Fibroblast of pulmonary artery (primary cell): ENCODE results near the gene GPR31.
"Not testable (repeated sequence)": the region's sequence is repeated elsewhere in the genome, so short reads cannot be mapped to it uniquely, and the experiment has no call there.

Experiments
- DNase-seq: peaks from one replicate; pipeline ENCODE4 v3.0.0-alpha.2; 2010; ENCODE audit warnings: low read depth
- H3K4me3 ChIP-seq: replicated peaks from 2 replicates; pipeline ENCODE4 v1.5.1; 2011; ENCODE audit warnings: low read depth, mild to moderate bottlenecking, control low read depth, low read length, moderate library complexity
- TF ChIP-seq, protein P1 (sequence below): IDR thresholded peaks from 2 replicates; pipeline ENCODE4 v1.5.1; 2011; ENCODE audit warnings: mild to moderate bottlenecking, control low read depth, low read length, inconsistent platforms; ENCODE audit errors: missing control alignments

The GPR31 gene

DNA sequence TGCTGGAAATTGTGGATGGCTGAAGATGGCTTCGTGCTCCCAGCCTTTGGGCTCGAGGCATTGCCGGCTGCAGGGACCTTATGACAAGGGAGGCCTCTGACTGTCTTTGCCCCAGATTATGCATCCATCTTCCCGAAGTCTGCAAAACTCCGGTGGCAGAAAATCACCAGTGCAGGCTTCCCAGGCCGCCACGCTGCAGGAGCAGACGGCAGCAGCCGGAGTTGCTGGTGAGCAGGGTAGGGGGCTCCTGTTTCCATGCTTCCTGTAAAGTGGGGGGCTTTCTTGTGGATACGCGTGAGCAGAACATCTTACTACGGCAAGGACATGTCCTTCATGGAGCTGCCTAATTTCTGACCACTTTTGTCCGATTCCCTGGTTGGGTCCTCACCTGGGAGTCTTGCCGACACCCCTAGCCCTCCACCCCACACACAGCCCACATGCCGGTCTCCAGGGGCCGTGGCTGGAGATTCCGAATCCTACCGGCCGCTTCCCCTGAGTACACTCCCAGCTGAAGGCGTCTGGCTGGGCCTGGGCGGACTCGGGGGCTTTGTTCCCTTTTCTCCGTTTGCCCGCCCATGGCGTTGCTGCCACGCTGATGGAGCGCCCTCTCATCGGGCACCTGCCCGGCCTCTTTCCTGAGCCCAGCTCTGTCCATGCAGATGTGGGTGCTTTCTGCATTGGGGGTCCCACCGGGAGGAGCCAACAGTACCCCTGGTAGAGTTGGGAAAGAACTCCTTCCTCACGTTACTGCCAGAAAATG lies 21.3 kb upstream of the GPR31 start:
- not testable (repeated sequence) for DNase-seq, H3K4me3 ChIP-seq

DNA sequence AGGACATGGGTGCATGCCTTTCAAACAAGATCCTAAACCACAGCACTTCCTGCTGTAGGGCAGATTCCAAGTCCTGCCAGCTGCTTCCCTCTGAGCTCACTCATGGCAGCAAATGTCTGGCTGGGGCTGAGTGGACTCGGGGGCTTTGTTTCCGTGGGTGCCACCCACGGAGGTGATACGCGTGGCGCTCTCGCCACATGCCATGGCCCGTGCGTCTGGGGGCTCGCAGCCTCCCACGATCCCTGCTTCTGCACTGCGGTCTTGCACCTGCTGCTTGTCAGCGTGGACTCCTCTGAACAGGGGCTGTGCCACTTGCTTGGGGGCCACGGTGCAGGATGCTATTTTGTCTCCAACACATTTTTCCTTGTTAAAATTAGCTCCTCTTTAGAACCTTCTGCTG lies 19.5 kb upstream of the GPR31 start:
- not testable (repeated sequence) for DNase-seq, H3K4me3 ChIP-seq

DNA sequence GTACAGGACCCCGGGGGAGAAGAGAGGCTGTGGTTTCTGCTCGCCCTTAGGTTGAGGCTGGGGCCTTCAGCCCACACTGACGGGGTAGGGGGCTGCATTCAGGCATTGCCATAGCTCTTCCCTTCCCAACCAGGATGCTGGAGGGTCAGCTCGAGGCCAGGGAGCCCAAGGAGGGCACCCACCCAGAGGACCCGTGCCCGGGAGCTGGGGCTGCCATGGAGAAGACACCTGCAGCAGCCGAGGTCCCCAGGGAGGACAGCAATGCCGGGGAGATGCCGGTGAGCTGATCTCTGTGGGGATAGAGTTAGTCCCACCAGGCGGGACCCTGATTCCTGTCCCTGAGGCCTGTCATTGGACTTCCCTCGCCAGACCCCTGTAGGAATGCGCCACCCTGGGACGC lies 14.2 kb upstream of the GPR31 start:
- not testable (repeated sequence) for H3K4me3 ChIP-seq

DNA sequence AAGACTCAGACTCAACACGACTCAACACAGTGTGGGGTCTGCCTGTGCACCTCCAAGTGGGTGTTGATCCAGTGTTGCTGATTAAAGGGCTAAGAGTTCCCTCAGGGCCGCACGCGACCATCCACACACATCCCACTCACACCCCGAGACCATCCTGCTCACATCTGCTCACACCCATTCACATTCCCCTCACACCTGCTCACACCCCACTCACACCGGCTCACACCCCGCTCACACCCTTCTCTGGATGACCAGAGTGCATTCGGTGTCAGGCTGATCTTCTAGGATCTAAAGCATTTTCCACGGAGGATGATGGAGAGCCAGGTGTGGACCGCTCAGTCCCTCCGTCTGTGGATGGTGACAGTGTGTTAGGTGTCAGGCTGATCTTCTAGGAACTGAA lies 13.5 kb upstream of the GPR31 start:
- not testable (repeated sequence) for DNase-seq, H3K4me3 ChIP-seq

More for the DNA sequence above, 14.2 kb upstream of the GPR31 start:
- not testable (repeated sequence) for DNase-seq

DNA sequence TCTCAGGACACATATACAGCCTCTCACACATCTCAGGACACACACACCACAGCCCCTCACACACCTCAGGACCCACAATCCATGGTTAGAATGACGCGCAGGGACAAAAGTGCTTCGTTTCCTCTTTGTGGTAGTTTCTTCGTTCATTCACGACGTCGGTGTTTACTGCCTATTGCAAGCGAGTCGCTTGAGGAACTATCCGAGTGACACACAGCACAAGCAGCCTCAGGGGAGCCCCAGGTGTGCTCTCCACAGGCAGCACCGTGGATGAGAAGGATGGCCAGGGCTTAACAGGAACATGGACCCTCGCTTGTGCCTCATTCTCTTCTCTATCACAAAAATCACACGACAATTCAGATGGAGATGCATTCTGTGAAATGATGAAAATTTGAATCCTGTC lies 12.1 kb upstream of the GPR31 start:
- DNase-seq, H3K4me3 ChIP-seq: not testable (repeated sequence)

DNA sequence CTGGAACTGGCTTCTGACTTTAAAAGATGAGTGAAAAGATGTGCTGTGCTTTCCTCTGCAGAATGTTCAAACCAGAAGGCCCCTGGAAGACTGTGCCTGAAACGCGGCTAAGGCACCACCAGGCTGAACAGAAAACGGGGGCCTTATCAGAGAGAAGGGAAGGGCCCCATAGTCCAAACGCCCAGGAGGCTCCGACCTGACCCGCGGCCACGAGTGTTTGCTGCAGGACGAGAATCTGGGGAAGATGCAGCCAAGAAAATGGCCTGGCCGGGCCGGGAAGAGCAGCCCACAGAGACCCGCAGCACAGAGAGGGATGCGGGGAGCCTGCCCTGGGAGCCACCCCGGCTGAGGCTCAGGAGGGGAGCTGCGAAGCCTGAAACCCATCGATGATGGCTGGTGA lies 10.5 kb upstream of the GPR31 start:
- not testable (repeated sequence) for DNase-seq, H3K4me3 ChIP-seq

DNA sequence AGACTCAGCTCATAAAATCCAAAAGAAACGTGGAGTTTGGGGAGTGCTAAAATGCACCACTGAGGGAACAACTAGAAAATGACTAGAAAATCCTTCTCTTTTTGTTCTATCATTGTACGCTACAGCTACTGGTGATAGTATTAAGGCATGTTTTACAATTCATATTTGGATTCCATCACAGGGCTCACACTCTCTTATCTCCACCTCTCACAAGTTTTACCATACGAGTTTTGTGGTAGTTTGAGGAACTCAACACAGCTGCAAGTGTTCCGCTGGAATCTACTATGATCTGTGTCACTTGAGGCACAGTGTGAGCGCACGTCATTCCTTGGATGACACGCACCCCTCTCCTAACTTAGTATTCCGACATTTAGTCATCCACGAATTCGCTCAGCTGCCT lies 9.9 kb upstream of the GPR31 start:
- not testable (repeated sequence) for DNase-seq, H3K4me3 ChIP-seq

DNA sequence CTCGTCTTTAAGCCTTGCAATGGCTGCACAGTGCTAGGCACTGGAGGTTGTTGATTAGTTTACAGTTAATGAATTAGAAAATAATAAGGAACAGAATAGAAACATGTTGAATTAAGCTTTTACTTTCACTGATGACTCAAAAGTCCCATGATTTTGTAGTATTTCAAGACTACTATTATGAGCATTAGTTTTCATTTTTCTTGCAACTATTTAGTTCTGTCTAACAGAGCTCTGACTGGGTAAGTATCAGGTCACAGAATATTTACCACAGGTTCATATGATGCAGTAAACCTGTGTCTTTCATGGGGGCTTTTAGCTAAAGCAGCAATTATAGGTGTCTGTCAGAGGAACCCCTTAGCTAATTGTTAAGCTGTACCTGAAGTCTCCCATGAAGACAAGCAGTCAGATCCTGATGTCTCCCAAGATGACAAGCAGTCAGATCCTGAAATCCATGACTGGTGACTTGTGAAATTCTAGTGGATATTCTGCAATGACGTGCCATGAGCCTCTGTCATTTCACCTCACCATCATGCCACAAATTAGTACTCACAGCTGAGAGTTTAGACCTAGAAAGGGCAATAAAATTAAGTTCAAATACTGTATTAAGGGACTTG lies 8.2 kb upstream of the GPR31 start:
- H3K4me3 ChIP-seq, result no peak overlapping the region
- TF ChIP-seq, protein P1, sequence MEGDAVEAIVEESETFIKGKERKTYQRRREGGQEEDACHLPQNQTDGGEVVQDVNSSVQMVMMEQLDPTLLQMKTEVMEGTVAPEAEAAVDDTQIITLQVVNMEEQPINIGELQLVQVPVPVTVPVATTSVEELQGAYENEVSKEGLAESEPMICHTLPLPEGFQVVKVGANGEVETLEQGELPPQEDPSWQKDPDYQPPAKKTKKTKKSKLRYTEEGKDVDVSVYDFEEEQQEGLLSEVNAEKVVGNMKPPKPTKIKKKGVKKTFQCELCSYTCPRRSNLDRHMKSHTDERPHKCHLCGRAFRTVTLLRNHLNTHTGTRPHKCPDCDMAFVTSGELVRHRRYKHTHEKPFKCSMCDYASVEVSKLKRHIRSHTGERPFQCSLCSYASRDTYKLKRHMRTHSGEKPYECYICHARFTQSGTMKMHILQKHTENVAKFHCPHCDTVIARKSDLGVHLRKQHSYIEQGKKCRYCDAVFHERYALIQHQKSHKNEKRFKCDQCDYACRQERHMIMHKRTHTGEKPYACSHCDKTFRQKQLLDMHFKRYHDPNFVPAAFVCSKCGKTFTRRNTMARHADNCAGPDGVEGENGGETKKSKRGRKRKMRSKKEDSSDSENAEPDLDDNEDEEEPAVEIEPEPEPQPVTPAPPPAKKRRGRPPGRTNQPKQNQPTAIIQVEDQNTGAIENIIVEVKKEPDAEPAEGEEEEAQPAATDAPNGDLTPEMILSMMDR, result no peak
- no peak for DNase-seq

DNA sequence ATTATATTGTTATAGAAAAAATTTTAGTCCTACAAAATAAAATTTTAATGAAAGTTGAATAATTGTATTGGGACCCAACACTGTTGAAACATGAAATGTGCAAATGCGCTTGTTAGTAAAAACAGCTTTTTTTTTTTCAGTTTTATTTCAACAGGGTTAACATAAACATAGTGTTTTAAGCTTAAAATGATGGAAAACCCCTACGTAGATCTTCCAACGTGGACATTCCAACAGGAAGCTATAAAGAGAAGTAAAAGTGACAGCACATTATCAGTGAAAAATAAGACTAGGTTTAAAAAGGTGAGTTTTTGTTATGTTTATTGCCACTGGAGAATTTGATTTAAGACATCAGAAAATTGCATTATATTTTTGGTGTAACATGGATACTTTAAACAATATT lies 6.5 kb upstream of the GPR31 start:
- DNase-seq, result no peak
- TF ChIP-seq, protein P1, result no peak
- no peak overlapping the region for H3K4me3 ChIP-seq

DNA sequence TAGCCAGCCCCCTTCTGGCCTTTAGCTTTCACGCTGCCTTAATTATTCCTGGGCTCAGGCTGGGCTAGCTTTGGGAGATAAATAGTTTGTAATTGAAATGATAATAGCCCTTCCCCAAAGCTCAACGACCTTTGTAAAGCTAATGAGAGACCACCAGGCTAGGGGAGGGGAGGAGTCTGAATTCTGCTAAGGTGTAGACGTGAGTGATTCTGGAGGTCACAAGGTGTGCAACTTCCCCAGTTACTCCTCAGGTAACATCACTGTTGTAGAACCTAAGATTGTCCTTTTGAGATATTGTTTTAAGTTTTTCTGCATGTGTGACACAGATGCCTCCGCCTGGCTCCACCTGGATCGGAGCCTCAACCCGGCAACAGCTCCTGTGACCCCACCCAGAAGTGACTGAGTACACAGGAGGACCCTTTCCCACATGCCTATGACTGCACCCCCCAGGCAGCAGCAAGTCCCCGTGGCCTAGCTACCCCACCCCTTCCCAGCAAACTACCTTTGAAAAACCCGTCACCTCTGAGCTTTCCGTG lies 5.8 kb upstream of the GPR31 start:
- DNase-seq, result no peak
- no peak overlapping the region for H3K4me3 ChIP-seq
- TF ChIP-seq, protein P1, result no peak

DNA sequence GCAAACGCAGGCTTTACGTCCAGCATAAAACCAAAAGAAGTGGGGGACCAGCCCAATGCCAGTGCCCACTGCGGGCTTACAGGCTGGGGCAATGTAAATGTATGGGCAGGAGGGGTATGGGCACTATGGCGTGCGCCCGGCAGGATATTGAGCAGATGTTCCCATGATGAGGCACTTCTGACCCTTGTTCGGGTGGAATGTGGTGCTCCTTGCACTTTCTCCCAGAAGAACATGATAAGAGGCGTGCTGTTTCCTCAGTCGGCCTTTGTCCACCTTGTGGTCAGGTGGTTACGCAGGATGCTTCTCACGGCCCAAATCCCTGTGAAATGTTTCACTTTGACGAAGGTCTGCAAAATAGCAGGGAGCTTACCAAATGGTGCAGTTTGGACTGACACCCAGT lies 4.8 kb upstream of the GPR31 start:
- H3K4me3 ChIP-seq, result no peak overlapping the region
- no peak for DNase-seq
- TF ChIP-seq, protein P1, result no peak
